ENCODE data around the gene SLC28A3. TPM values are rescaled to one million over a fixed set of nuclear protein-coding genes. Genes with fewer than 3 reads are reported as not detected.
A peak's percentile ranks its signal among the peaks of the same experiment; 100 is the strongest.

SLC28A3 gene
- total RNA-seq, 4 donors from 2014 or later: 0.32 to 25.6 (median 12.0) TPM

DNA sequence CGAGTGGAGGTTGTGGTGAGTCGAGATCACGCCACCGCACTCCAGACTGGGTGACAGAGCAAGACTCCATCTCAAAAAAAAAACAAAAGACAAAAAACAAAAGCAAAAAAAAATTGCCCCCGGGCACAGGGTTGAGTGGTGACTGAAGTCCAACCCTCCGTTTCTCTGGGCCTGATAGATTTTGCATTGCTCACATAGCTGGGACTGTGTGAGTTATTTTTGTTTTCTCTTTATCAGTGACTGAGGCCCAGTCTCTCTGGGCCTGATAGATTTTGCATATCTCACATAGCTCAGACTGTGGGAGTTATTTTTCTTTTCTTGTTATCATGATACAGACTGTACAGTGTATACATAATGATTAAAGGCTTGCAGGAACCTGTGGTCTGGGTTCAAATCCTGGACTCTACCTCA, 2.6 kb upstream of the SLC28A3 start:
- no peak for ATAC-seq (ENCODE audit: low FRiP score)
- TF ChIP-seq, protein P1, sequence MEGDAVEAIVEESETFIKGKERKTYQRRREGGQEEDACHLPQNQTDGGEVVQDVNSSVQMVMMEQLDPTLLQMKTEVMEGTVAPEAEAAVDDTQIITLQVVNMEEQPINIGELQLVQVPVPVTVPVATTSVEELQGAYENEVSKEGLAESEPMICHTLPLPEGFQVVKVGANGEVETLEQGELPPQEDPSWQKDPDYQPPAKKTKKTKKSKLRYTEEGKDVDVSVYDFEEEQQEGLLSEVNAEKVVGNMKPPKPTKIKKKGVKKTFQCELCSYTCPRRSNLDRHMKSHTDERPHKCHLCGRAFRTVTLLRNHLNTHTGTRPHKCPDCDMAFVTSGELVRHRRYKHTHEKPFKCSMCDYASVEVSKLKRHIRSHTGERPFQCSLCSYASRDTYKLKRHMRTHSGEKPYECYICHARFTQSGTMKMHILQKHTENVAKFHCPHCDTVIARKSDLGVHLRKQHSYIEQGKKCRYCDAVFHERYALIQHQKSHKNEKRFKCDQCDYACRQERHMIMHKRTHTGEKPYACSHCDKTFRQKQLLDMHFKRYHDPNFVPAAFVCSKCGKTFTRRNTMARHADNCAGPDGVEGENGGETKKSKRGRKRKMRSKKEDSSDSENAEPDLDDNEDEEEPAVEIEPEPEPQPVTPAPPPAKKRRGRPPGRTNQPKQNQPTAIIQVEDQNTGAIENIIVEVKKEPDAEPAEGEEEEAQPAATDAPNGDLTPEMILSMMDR (IDR thresholded peaks at IDR 0.05): no peak
- DNase-seq (ENCODE audit: low spot score): no peak

DNA sequence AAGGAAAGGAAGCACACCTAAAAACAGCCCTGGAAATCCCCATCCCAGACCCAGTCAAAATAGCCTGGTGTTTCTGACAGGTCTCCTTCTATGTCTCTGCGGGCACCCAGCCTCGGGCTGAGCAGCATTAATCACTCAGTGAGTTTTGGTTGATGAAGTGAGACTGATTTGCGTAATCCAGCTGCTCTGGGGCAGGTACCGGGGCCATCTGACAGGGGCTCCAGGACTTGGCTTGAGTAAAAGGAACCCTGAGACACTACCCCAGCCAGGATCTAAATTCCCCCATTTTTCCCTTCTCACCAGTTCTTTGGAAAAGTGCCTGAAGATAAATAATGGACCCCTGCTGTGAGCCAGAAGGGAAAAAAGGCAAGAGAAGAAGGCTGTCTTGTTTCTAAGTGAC, 596 bp downstream of the SLC28A3 start:
- TF ChIP-seq, protein P1 (IDR thresholded peaks at IDR 0.05): no peak
- no peak for DNase-seq (ENCODE audit: low spot score)
- peak; percentile 82 for ATAC-seq (ENCODE audit: low FRiP score)

DNA sequence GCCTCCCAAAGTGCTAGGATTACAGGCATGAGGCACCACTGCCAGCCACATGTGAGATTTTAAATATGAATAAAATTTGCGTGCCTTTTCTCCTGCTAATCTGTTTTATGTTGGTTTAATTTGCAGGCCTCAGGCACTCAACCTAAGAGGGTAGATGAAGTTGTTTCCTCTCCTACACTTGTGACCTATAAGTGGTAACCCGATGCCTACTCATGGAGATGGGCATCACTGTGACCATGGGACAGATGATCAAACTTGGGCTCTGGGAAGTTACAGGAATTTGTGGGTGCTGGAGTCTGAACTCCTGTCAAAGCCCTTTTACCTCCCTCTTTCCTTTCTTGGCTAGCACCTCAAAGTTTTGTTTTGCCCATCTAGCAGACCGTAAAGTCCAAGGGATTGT, 1.1 kb downstream of the SLC28A3 start:
- DNase-seq (ENCODE audit: low spot score): no peak
- peak; percentile 45 for ATAC-seq (ENCODE audit: low FRiP score)
- TF ChIP-seq, protein P1 (IDR thresholded peaks at IDR 0.05): no peak

DNA sequence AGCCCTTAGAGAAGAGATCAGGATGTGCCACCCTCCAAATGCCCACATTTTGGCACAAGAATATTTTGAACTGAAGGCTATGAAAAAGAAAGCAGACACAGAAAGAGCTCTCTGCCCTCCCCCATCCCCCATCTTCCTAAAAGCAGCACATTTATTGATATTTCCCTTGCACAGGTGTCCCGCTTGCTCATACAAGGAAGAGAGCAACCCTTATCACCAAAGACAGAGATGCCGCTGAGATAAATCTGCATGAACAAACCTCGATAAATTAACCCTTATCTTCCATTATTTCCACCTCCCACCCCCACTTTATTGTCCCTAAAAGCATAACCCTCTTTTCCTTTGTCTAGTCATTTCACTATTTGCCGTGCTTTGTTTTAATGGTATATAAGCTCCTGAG, 1.8 kb downstream of the SLC28A3 start:
- no peak for ATAC-seq (ENCODE audit: low FRiP score)
- TF ChIP-seq, protein P1 (IDR thresholded peaks at IDR 0.05): no peak
- no peak for DNase-seq (ENCODE audit: low spot score)

DNA sequence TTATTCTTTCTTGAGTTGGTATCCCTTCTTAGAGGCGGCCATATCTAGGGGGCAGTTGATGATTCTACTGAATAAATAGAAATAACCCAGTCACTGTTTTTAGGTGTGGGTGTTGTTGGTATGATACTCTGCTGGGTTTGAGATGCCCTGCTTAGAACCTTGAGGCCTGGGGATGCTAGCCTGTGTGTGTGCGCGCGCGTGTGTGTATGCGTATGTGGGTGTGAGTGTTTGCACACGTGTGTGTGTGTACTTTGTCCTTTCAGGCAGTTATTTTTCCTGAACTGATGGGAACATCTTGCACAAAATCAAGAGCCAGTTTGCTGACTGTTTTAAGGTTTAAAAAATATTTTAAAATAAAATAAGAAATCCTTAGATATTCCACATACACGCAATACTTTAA, 3.3 kb downstream of the SLC28A3 start:
- TF ChIP-seq, protein P1 (IDR thresholded peaks at IDR 0.05): no peak
- no peak for DNase-seq (ENCODE audit: low spot score)
- ATAC-seq (ENCODE audit: low FRiP score): no peak

DNA sequence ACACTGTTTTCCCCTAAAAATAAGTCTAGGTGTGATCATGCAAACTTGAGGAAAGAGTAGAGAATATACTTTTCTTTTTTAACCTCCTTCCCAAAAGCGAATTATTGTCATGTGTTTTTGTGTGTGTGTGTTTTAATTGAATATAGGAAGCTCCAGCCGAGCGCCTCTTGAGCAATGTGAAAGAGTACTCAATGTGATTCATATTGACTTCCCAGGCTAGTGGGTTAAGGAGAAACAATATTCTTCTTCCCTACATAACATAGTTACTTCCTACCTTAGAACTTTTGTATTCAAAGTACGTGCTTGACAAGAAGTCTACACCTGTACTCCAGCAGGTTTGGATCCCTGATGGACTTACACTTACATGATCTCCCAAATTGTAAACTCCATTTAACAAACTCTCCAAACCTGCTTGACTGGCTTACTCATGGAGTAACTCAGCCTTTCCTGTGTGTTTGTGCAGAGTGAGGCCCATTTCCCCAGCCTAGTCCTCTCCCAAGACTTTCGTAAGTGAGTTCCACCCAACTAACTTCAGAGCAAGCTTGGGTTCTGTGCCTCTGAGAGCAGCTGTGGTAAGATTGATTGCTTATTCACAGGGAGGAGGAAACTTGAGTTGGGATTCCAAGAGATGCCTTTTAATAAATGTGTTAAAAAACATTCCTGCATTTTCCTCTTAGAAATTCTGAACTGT, 9.3 kb downstream of the SLC28A3 start:
- DNase-seq (ENCODE audit: low spot score): no peak
- peak; percentile 88 for ATAC-seq (ENCODE audit: low FRiP score)
- TF ChIP-seq, protein P1 (IDR thresholded peaks at IDR 0.05): no peak

DNA sequence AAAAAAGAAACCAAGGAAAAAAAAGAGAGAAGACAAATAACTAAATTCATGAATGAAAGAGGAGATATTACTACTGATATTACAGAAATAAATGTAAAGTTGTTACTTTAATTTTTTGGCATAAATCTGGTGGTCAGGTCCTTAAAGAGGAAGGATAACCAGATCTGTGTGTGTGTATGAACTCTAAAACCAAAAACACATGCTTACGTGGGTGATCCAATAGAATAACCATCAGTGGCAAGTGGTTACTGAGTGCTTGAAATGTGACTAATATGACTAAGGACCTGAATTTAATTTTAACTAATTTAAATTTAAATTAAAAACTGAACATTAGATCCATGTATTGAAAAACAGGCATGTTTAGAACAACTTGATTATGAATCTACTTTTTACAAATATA, 10.3 kb downstream of the SLC28A3 start:
- ATAC-seq (ENCODE audit: low FRiP score) (no peak), DNase-seq (ENCODE audit: low spot score) (no peak)
- TF ChIP-seq, protein P1 (IDR thresholded peaks at IDR 0.05): no peak
